Stimulated activated CD4-positive, alpha-beta T cell treated with anti-CD3 and anti-CD28 coated beads, Interleukin-1b, Interleukin-23, amount 100 ng/mL, for 1 hour (primary cell): Measurements from ENCODE around the gene RNF135.
"Not testable (repeated sequence)": the region's sequence is repeated elsewhere in the genome, so short reads cannot be mapped to it uniquely, and the experiment has no call there.

Experiments
- DNase-seq, 2 donors: peaks; one replicate each; pipeline ENCODE4 v3.0.0-alpha.2; 2020; ENCODE audit warnings: low read depth in 2 of 2

Gene RNF135, protein sequence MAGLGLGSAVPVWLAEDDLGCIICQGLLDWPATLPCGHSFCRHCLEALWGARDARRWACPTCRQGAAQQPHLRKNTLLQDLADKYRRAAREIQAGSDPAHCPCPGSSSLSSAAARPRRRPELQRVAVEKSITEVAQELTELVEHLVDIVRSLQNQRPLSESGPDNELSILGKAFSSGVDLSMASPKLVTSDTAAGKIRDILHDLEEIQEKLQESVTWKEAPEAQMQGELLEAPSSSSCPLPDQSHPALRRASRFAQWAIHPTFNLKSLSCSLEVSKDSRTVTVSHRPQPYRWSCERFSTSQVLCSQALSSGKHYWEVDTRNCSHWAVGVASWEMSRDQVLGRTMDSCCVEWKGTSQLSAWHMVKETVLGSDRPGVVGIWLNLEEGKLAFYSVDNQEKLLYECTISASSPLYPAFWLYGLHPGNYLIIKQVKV

DNA sequence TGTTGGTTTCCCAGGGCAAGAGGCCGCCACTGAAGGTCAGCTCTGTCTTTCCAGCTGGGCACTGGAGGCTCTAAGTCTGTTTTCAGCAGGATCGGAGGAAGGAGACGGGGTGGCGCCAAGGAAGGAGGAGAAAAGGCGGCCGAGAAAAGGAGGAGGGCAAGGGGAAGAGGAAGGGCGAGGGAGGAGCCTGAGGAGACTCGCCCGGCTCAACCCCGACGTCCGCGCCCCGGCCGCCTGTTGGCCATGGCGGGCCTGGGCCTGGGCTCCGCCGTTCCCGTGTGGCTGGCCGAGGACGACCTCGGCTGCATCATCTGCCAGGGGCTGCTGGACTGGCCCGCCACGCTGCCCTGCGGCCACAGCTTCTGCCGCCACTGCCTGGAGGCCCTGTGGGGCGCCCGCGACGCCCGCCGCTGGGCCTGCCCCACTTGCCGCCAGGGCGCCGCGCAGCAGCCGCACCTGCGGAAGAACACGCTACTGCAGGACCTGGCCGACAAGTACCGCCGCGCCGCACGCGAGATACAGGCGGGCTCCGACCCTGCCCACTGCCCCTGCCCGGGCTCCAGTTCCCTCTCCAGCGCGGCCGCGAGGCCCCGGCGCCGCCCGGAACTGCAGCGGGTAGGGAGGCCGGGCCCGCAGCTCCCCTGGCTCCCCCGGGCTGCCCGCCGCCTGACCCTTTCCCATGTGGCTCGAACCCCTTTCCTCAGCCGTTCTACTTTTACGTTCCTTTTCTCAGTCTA is at the start of gene RNF135:
TSS of gene RNF135 (plus strand) at position 209 of the 737 bp plus-strand sequence. CDS start at position 244, 35 bp downstream.
- DNase-seq = peak; percentile 3 to 19

DNA sequence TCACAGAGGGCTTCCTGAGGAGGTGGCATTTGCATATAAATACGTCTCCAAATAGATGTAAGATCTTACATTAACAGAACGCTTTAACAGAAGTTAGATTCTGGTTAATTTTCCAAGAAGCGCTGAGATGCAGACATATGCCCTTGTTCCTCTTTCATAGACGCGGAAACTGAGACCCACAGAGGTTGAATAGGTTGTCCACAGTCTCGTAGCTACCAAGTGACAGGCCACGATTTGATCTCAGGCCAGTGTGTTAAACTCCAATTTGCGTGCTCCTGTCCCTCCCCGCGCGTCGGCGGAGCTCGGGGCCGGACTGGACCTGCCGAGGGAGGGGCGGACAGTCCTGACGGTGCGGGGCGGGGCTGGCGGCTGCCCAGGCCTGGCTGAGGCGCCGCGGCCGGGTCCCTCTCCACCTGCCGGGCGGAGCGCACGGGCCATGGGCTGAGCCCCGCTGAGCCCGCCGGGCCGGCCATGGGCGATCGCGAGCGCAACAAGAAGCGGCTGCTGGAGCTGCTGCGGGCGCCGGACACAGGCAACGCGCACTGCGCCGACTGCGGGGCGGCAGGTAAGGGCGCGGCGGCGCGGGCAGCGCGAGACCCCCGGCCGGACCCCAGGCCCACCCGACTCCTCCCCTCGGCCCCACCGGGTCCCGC is 49.2 kb upstream of the RNF135 start, which contains the start of gene ADAP2:
TSS of gene ADAP2 (plus strand) at position 402 of the 653 bp plus-strand sequence. CDS start at position 472, 70 bp downstream.
- DNase-seq = no peak

DNA sequence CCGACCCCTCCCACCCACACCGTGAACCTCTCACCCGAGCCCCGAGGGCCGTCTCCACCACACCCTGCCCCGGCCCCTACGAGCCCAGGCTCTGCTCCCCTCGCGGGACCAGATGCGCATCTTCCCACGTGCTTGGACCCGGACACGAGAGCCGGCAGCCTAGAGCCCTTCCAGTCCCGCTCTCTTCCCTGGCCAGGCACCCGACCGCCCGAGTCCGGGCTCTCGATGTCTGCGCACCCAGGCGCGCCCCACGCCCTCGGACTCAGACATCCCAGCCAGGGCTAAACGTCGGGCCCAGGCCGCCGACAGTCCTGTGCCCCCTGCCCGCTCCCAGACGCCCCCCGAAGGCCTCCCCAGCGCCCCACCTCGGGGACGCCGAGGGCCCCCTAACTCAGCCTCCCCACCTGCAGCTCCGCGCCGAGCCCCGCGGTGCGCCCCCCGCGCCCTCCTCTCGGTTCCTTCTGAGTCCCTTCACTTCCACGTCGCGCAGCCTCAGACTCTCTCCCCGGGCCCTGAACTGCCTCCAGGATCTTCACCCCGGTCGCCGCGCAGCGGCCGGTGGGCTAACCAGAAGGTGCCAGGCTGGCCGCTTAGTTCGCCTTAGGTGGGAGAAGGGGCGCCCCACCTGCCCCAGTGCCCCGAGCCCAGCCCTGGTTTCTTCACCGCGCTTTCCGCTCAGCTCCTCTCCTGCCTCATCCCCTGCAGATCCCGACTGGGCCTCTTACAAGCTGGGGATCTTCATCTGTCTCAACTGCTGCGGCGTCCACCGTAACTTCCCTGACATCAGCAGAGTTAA is 48.4 kb upstream of the RNF135 start:
- no peak for DNase-seq

DNA sequence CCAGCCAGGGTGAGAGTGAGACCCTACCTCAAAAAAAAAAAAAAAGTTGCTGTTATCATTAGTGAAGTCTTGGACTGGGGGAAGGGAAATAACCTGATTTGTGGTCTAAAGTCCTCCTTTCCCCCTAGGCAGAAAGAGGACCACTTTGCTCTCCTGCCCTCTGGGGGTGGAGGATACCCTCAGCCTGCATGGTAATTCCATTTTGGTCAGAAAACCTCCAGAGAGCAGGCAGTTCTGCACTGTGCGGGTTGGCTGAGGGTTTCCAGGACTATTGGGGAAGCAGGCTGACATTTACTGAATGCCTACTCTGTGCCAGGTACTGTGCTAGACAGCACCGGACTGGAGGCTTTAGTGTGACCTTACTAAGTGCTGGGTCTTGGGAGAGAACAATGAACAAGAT is 46.5 kb upstream of the RNF135 start:
- DNase-seq = no peak

DNA sequence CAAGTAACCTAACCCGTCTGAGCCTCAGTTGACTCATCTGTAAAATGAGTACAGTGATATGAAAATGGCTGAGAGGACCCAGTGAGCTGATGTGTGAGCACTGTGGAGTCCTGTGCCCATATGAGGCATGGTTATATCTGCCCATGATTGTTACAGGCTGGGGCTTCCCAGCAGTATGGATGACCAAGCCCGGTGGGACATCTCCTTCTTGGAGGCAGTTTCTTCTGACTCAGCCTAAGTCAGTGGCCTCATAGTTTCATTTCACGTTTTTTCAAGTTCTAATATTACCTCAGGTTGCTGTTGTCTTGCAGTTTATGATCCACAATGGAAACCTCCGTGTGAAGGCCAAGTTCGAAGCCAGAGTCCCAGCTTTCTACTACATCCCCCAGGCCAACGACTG is 44.3 kb upstream of the RNF135 start:
- DNase-seq = no peak

DNA sequence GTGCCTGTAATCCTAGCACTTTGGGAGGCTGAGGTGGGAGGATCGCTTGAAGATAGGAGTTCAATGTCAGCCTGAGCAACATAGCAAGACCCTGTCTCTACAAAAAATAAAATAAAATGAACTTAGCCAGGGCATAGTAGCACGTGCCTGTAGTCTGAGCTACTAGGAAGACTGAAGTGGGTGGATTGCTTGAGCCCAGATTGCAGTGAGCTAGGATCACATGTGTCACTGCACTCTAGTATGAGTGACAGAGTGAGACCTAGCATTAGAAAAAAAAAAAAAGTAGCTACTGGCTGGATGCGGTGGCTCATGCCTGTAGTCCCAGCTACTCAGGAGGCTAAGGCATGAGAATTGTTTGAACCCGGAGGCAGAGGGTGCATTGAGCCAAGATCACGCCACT is 43.1 kb upstream of the RNF135 start:
- DNase-seq = no peak

DNA sequence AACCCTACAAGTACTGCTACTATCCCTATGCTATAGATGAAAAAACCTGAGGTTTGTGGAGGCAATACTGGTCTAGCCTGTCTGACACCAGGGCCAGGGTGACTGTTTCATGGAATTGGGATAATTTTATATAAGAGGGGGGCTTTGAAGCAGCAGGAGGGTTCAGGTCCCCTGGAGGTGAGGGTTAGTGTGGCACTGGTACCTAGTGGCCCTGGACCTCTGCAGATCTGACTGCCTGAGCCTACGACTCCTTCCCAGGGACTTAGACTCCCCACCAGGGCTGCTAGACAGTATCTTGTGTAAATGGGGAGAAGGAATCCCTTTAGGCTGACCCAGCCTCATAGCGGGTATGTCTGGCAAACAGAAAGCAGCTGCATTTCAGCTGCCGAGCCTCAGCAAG is 42.3 kb upstream of the RNF135 start:
- no peak for DNase-seq

DNA sequence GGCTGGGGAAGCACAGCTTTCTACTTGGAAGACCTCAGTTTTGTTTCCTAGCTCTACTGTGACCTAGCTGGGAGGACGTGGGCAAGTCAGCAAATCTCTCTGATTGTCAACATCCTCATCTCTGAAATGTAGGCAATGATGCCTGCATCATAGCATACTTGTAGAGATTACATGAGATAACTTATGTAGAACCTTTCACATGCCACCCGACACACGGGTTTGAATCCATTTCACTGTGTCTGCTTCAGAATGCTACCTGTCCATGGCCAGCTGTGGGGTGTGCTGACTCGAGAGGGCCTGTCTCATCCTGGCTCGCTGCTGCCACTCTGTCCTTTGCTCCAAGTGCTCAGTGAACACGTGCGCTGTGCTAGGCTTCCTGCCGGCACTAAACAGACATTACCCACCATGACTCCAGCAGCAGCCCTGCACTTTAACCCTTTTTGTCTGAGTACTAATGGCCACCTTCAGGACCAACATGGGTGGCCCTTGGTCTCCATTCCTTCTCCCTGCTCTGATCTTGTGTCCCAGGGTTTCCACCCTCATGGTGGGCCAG is 41.7 kb upstream of the RNF135 start:
- no peak for DNase-seq

DNA sequence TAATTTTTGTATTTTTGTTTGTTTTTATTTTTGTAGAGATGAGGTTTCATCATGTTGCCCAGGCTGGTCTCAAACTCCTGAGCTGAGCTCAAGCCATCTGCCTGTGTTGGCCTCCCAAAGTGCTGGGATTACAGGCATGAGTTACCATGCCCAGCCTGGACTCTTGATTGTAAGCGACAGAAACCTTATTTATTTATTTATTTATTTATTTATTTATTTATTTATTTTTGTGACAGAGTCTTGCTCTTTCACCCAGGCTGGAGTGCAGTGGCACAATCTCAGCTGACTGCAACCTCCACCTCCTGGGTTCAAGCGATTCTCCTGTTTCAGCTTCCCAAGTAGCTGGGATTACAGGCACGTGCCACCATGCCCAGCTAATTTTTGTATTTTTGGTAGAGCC is 41.0 kb upstream of the RNF135 start:
- DNase-seq = not testable (repeated sequence)

DNA sequence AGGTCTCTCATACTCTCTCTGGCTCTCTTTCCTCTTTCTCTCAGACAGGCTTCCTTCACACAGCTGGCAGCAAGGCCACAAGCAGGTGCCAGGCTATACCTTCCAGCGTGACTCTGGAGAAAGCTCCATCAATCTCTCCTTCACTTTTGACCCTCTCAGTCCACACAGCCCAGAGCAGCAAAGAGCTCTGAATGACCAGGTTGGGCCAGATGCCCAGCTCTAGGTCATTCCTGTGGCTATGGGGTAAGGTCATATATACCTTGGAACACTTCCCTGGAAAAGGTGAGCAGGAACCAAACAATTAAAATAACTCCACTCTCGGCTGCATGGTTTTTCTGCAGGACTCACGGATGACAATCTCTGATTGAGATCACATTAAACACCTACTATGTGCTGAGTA is 40.3 kb upstream of the RNF135 start:
- DNase-seq = no peak

DNA sequence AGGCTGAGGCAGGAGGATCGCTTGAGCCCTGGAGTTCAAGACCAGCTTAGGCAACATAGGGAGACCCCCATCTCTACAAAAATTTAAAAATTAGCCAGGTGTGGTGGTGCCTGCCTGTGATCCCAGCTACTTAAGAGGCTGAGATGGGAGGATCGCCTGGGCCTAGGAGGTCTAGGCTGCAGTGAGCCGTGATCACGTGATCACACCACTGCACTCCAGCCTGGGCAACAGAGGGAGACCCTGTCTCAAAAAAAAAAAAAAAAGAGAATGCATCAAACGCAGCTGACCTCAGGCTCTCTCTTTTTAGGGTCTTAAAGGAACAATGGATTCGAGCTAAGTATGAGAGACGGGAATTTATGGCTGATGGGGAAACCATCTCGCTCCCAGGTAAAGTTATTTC is 39.3 kb upstream of the RNF135 start:
- DNase-seq = not testable (repeated sequence)

DNA sequence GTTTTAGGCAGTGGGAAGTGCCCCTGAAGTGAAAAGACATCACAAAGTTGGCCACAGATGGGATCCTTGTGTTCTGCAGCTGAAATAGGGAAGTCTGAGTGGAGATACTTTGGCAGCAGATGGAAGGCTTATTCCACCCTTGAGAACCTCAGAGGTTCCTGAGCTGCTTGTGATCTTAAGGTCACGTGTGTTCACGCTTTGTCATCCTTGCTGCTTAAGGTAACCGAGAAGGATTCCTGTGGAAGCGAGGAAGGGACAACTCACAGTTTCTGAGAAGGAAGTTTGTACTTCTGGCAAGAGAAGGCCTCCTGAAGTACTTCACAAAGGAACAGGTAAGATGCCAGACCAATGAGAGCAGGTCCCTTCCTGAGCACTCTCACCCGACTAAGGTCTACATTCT is 36.9 kb upstream of the RNF135 start:
- DNase-seq = no peak

DNA sequence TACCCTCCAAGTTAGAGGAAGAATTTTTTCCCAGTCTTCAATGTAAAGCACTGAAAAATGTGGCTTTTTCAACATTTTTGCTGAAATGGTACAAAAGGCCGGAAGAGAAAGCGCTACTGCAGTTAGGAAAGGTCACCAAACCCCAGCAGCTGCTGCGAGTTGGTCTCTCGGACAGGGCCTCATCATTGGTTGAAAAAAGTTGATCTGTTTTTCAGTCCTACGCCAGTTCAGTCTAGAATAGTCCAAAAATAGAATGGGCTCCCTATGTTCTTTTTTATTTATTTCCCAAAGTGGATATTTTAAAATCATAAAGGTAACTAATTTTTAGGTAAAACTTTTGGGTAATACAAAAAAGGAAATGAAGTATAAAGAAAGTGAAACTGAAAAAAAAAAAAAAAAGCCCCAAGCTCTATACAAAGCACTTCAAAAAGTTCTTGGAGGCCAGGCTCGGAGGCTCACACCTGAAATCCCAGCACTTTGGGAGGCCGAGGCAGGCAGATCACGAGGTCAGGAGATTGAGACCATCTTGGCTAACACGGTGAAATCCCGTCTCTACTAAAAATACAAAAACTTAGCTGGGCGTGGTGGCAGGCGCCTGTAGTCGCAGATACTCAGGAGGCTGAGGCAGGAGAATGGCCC is 31.7 kb upstream of the RNF135 start:
- no peak for DNase-seq

DNA sequence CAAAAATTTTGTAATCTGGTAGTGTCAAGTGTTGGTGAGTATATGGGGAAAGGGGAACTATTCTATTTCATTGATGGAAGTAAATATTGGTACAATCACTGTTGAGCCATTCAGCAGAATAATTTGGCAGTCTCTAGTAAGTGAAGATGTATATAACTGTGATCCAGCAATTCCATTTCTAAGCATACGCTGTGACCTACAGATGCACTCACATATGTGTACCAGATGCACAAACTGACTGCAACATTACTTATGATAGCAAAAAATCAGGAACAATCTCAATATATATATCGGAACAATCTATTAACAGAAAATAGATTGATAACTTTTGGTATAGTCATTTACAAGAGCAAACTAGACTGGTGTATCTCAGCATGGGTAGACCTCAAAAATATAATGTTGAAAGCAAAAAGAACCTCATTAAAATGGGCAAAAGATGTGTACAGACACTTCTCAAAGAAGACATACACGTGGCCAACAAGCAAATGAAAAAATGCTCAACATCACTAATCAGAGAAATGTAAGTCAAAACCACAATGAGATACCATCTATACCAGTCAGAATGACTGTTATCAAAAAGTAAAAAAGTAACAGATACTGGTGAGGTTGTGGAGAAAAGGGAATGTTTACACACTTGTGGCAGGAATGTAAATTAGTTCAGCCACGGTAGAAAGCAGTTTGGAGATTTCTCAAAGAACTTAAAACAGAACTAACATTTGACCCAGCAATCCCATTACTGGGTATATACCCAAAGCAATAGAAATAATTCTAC is 28.3 kb upstream of the RNF135 start:
- DNase-seq = no peak

DNA sequence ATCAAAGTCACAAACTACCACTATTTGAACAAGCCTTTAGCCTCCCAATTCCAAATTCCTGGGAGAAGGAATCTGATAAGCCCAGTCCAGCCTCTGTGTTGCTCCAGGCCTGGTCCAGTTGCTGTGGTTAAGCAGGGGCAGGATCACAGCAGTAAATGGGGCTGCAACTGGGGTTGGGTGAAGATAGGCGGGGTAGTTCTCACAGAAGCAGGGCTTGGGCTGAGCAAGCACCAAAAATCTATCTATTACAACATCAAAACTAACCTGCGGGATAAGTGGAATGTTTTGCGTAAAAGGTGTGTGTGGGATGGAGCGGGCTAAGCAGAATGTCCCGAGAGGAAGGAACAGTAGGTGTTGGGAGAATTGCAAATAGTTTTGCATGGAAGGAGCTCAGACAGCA is 23.0 kb upstream of the RNF135 start:
- no peak for DNase-seq

DNA sequence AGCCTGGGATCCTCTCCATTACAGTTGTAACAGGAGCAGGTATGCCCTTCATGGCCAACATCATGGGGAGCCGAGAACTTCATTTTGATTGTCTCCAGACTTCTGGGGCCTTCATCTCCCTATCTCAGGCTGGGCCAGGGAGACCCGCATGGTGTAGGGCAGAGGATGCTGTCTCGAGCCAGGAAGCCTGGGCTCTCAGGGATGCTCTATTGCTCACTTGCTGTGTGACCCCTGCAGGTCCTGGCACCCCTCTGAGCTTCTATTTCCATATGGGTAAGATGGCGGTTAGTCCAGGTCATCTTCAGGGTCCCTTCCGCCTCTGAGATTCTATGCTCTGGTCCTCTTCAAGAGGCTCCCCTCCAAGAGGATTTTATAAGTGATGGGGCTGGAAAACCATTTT is 20.6 kb upstream of the RNF135 start:
- DNase-seq = no peak

DNA sequence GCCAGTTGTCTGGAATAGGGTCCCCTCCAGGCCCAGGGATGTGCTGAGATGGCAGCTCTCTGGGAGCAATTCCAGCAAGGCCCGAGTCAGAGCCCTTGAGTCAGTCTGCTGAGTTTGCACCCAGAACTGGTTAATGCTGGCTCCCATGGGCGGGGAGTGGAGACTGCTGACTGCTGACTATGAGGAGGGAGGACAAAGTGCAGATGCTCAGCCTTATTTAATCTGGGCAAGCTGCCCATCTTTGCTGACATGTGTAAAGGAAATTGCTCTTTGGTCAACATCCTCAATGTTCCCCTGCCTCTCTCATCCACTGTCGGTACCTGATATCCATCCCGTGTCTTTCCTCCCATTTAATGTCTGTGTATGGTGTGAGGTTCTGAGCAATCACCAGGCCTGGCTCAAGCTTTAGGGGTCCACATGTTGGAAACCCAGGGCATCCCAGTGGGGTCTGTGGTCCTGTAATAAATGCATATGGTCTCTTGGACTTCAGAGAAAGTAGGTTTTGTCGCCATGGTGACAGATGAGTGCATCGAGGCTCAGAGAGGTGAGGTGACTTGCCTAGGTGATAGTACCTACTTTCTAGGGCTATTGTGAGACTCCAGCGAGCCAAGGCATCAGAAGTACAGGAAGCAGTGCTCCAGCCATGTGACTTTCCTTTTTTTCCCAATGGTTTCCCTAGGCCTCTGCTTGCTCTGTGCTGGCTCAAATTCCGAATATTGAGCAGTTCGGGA is 20.0 kb upstream of the RNF135 start:
- no peak for DNase-seq

DNA sequence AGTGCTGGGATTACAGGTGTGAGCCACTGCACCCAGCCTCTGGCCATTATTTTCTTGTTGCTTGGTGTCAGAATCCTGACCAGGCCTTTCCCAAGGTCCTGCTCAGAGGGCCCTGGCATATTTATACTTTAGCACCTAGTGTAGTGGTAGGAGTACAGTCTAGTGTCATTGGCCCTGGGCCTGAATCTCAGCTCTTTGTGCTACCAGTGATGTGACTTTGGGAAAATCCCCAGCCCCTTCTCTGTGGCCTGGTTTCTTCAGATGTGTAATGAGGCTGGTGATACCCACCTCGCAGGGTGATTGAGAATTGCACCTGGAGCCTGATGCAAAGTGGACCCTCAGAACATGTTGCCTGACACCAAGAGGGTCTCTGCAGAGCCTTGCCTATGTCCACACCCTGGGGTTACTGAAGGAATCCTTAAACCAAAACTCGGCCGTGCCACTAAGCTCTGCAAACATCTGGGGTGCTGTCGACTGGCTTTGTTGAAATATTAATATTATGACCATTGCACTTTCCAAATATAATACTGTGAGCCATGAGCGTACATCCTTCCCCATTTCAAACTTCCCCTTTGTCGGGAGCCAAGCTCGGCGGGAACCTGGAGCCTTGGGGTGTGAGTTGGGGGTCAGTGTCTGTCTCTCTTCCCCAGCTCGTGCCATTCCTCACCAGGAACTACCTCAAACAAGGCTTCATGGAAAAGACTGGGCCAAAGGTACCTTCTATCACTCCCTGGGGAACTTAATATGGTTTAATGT is 18.0 kb upstream of the RNF135 start:
- no peak for DNase-seq
